Measurements from ENCODE around the gene RAB36.

Gene RAB36

GRCh38 chr22:23114721-23115020 is 30.6 kb upstream of the RAB36 start:
- Histone ChIP-seq H3K36me3 (ENCODE audit: insufficient read depth, low read length) (no peaks in the 10 kb centered on the region), H3K4me1 (ENCODE audit: insufficient read depth, low read length) (peaks cover 19% of the 10 kb centered on the region), H3K9ac (ENCODE audit: low read depth, low read length) (no peak overlapping the region)

DNA sequence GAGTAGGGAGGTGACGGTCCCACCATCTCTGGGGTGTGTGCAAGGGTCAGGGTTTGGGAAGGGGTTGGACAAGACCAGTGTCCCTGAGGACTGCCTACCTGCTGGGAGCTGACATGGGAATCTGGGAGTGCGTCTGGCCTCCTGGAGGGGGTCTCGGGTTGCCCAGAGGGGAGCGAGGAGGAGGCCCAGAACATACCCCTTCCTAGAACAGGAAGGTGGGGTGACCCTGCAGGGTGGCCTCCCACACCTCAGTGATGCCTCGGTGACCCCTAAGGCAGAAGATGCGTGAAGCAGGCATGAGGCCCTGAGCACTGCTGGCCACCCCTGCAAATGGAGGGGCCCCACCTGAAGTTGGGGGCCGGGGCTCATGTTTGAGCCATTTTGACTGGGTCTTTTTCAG is 29.9 kb upstream of the RAB36 start:
- DNase-seq = no peak
- TF ChIP-seq EZH2 (IDR thresholded peaks at IDR 0.05; ENCODE audit: borderline replicate concordance, low read depth, low read length, severe bottlenecking) = no peak
- no peaks in the 10 kb centered on the region for H4K20me1 ChIP-seq (ENCODE audit: insufficient read depth, low read length)
- H3K9ac ChIP-seq (ENCODE audit: low read depth, low read length) = no peak overlapping the region
- H2AFZ ChIP-seq (ENCODE audit: low read depth, low read length) = no peak overlapping the region
- H3K4me2 ChIP-seq (ENCODE audit: insufficient read depth, low read length) = no peak overlapping the region
- no peak for ATAC-seq (ENCODE audit: insufficient read depth, low read depth)
- no peaks in the 10 kb centered on the region for H3K9me3 ChIP-seq (ENCODE audit: insufficient read depth, low read length, severe bottlenecking)
- no peak overlapping the region for H3K4me3 ChIP-seq (ENCODE audit: low read depth in 1 of 2, low read length in 2 of 2)
- no peaks in the 10 kb centered on the region for H3K36me3 ChIP-seq (ENCODE audit: insufficient read depth, low read length)
- H3K79me2 ChIP-seq (ENCODE audit: insufficient read depth, low read length) = no peaks in the 10 kb centered on the region
- no peak overlapping the region for H3K27ac ChIP-seq (ENCODE audit: low read length)
- H3K27me3 ChIP-seq (ENCODE audit: insufficient read depth, low read length, poor library complexity) = no peaks in the 10 kb centered on the region
- H3K4me1 ChIP-seq (ENCODE audit: insufficient read depth, low read length) = peaks cover 25% of the 10 kb centered on the region

More at GRCh38 chr22:23114721-23115020, 30.6 kb upstream of the RAB36 start:
- no peak for TF ChIP-seq CTCF (IDR thresholded peaks at IDR 0.05; ENCODE audit: borderline replicate concordance, extremely low read depth, low read length, poor library complexity, severe bottlenecking)
- Histone ChIP-seq H3K4me3 (ENCODE audit: low read depth in 1 of 2, low read length in 2 of 2) (no peak overlapping the region), H3K4me2 (ENCODE audit: insufficient read depth, low read length) (no peak overlapping the region), H3K79me2 (ENCODE audit: insufficient read depth, low read length) (no peaks in the 10 kb centered on the region), H4K20me1 (ENCODE audit: insufficient read depth, low read length) (no peaks in the 10 kb centered on the region), H3K9me3 (ENCODE audit: insufficient read depth, low read length, severe bottlenecking) (no peaks in the 10 kb centered on the region), H2AFZ (ENCODE audit: low read depth, low read length) (no peak overlapping the region), H3K27ac (ENCODE audit: low read length) (no peak overlapping the region), H3K27me3 (ENCODE audit: insufficient read depth, low read length, poor library complexity) (no peaks in the 10 kb centered on the region)
- DNase-seq (no peak), ATAC-seq (ENCODE audit: insufficient read depth, low read depth) (no peak)

DNA sequence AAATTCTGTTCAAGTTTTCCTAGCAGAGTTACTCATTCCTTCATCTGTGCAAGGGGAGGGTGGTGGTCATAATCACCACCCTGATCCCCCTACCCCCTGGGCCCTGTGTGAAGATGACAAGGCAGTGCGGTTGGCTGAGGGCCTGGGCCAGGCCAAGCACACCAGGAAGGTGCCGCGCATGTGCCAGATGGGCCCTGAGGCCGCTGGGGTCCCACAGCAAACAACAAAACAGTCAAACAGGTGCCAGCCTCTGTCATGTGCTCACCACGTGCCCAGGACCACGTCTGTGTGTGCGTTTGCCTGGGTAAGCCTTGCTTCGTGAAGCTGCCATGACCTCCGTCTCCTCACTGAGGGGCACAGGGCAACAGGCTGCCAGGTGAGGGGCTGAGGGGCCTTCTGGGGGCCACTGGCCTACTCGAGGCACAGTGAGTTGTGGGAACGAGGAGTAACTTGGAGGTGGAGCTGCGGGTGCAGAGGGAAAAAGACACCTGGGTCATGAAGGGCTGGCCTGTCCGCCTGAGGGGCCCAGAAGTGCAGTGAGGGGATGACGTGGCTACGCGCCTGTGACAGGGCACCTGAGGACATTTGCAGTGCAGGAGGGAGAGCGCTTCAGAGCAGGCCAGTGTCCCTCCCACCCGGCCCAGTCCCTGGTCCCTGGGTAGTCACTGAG is 29.3 kb upstream of the RAB36 start:
- Histone ChIP-seq H3K27me3 (ENCODE audit: insufficient read depth, low read length, poor library complexity) (no peaks in the 10 kb centered on the region), H3K4me2 (ENCODE audit: insufficient read depth, low read length) (no peak overlapping the region), H3K27ac (ENCODE audit: low read length) (no peak overlapping the region), H3K9ac (ENCODE audit: low read depth, low read length) (no peak overlapping the region), H3K4me3 (ENCODE audit: low read depth in 1 of 2, low read length in 2 of 2) (no peak overlapping the region), H2AFZ (ENCODE audit: low read depth, low read length) (no peak overlapping the region), H4K20me1 (ENCODE audit: insufficient read depth, low read length) (no peaks in the 10 kb centered on the region), H3K79me2 (ENCODE audit: insufficient read depth, low read length) (no peaks in the 10 kb centered on the region), H3K4me1 (ENCODE audit: insufficient read depth, low read length) (peaks cover 25% of the 10 kb centered on the region), H3K36me3 (ENCODE audit: insufficient read depth, low read length) (no peaks in the 10 kb centered on the region), H3K9me3 (ENCODE audit: insufficient read depth, low read length, severe bottlenecking) (no peaks in the 10 kb centered on the region)
- TF ChIP-seq EZH2 (IDR thresholded peaks at IDR 0.05; ENCODE audit: borderline replicate concordance, low read depth, low read length, severe bottlenecking) (no peak), CTCF (IDR thresholded peaks at IDR 0.05; ENCODE audit: borderline replicate concordance, extremely low read depth, low read length, poor library complexity, severe bottlenecking) (no peak)
- no peak for DNase-seq
- no peak for ATAC-seq (ENCODE audit: insufficient read depth, low read depth)

- peaks cover 25% of the 10 kb centered on the region for H3K4me1 ChIP-seq (ENCODE audit: insufficient read depth, low read length)
- no peak overlapping the region for H2AFZ ChIP-seq (ENCODE audit: low read depth, low read length)
- no peak overlapping the region for H3K9ac ChIP-seq (ENCODE audit: low read depth, low read length)
- H3K4me2 ChIP-seq (ENCODE audit: insufficient read depth, low read length) = no peak overlapping the region
- no peaks in the 10 kb centered on the region for H3K27me3 ChIP-seq (ENCODE audit: insufficient read depth, low read length, poor library complexity)
- H3K79me2 ChIP-seq (ENCODE audit: insufficient read depth, low read length) = no peaks in the 10 kb centered on the region
- DNase-seq = no peak
- no peak for TF ChIP-seq EZH2 (IDR thresholded peaks at IDR 0.05; ENCODE audit: borderline replicate concordance, low read depth, low read length, severe bottlenecking)
- no peak for TF ChIP-seq CTCF (IDR thresholded peaks at IDR 0.05; ENCODE audit: borderline replicate concordance, extremely low read depth, low read length, poor library complexity, severe bottlenecking)
- H3K4me3 ChIP-seq (ENCODE audit: low read depth in 1 of 2, low read length in 2 of 2) = no peak overlapping the region
- no peaks in the 10 kb centered on the region for H3K9me3 ChIP-seq (ENCODE audit: insufficient read depth, low read length, severe bottlenecking)
- no peaks in the 10 kb centered on the region for H3K36me3 ChIP-seq (ENCODE audit: insufficient read depth, low read length)
- no peaks in the 10 kb centered on the region for H4K20me1 ChIP-seq (ENCODE audit: insufficient read depth, low read length)
- no peak for ATAC-seq (ENCODE audit: insufficient read depth, low read depth)
- no peak overlapping the region for H3K27ac ChIP-seq (ENCODE audit: low read length)
Measured at GRCh38 chr22:23116506-23117263, 28.6 kb upstream of the RAB36 start.
